SK-N-SH (cell line): ENCODE results near the gene ZCCHC10. TPM values are rescaled to one million over a fixed set of nuclear protein-coding genes. Genes with fewer than 3 reads are reported as not detected.

ENCODE experiments used
- CTCF ChIA-PET: fragments of 300-600, 350-600 bp; formaldehyde crosslinking; extraction: SDS; loops from one replicate; lab custom pipeline; 2021; lab: Yijun Ruan, JAX
- POLR2A ChIA-PET: fragments of 350-600 bp; sonication (Branson Sonifier 250); formaldehyde crosslinking; extraction: SDS; loops from one replicate; lab custom pipeline; 2020; ENCODE audit warnings: antibody characterized with exemption, inconsistent platforms; lab: Yijun Ruan, JAX
- DNase-seq: peaks from one replicate; pipeline ENCODE4 v3.0.0; 2012
- H2AFZ ChIP-seq: fragments of 200-600 bp; sonication (generic); 2 replicates; pipeline ENCODE4 v1.8.1; 2016; ENCODE audit warnings: antibody characterized with exemption, mild to moderate bottlenecking, low read depth
- H3F3A ChIP-seq: fragments of 200-600 bp; sonication (generic); replicated peaks from 2 replicates; pipeline ENCODE3; 2016; ENCODE audit warnings: antibody characterized with exemption, mild to moderate bottlenecking; ENCODE audit not compliant: insufficient read depth
- H3K27ac ChIP-seq, 2 experiments: fragments of 200-500 bp in 1 of 2; fragments of 200-600 bp in 1 of 2; sonication (Bioruptor generic) in 1 of 2; sonication (generic), shearing (Covaris generic) in 1 of 2; 2 replicates each; pipeline versions ENCODE4 v1.5.1 to v1.6.1; 2014 to 2016; ENCODE audit warnings: low read depth in 2 of 2, inconsistent platforms in 1 of 2, low read length in 1 of 2, mild to moderate bottlenecking in 1 of 2, mixed read lengths in 1 of 2
- H3K27me3 ChIP-seq: fragments of 200-600 bp; sonication (generic), shearing (Covaris generic); 2 replicates; pipeline ENCODE4 v1.6.1; 2016; ENCODE audit warnings: mixed run types; ENCODE audit not compliant: insufficient read depth
- H3K36me3 ChIP-seq, 2 experiments: fragments of 200-500 bp in 1 of 2; fragments of 200-600 bp in 1 of 2; sonication (Bioruptor generic) in 1 of 2; sonication (generic) in 1 of 2; replicated peaks in 1 of 2; 2 replicates each; pipeline versions ENCODE3 to v1.5.1; 2014 to 2016; ENCODE audit warnings: low read length in 1 of 2, mild to moderate bottlenecking in 1 of 2; ENCODE audit not compliant: insufficient read depth in 2 of 2, control insufficient read depth in 1 of 2
- H3K4me1 ChIP-seq, 2 experiments: fragments of 200-500 bp in 1 of 2; fragments of 200-600 bp in 1 of 2; sonication (Bioruptor generic) in 1 of 2; sonication (generic), shearing (Covaris generic) in 1 of 2; 2 replicates each; pipeline versions ENCODE4 v1.5.1 to v1.6.1; 2014 to 2016; ENCODE audit warnings: low read depth in 1 of 2, low read length in 1 of 2, mixed run types in 1 of 2; ENCODE audit not compliant: insufficient read depth in 2 of 2, control insufficient read depth in 1 of 2
- H3K4me2 ChIP-seq: fragments of 200-600 bp; sonication (generic), shearing (Covaris generic); 2 replicates; pipeline ENCODE4 v1.6.1; 2017; ENCODE audit warnings: mixed run types
- H3K4me3 ChIP-seq, 2 experiments: fragments of 200-500 bp in 1 of 2; fragments of 200-600 bp in 1 of 2; sonication (Bioruptor generic) in 1 of 2; sonication (generic), shearing (Covaris generic) in 1 of 2; 2 replicates each; pipeline versions ENCODE4 v1.5.1 to v1.8.1; 2014 to 2016; ENCODE audit warnings: low read depth in 2 of 2, inconsistent platforms in 1 of 2, low read length in 1 of 2, mild to moderate bottlenecking in 1 of 2, mixed read lengths in 1 of 2, moderate library complexity in 1 of 2
- H3K79me2 ChIP-seq: fragments of 200-600 bp; sonication (generic); 2 replicates; pipeline ENCODE4 v1.8.1; 2017; ENCODE audit warnings: mild to moderate bottlenecking; ENCODE audit not compliant: insufficient read depth
- H3K9ac ChIP-seq: fragments of 200-600 bp; sonication (generic); 2 replicates; pipeline ENCODE4 v1.6.1; 2017; ENCODE audit warnings: mixed run types
- H3K9me2 ChIP-seq: fragments of 200-600 bp; sonication (generic); 2 replicates; pipeline ENCODE4 v1.6.1; 2017; ENCODE audit warnings: mixed run types
- H3K9me3 ChIP-seq: fragments of 200-600 bp; sonication (generic); 2 replicates; pipeline ENCODE4 v1.6.1; 2017; ENCODE audit warnings: mixed run types, mild to moderate bottlenecking, moderate library complexity
- H4K20me1 ChIP-seq: fragments of 200-600 bp; sonication (generic); 2 replicates; pipeline ENCODE4 v1.6.1; 2017; ENCODE audit warnings: mild to moderate bottlenecking, mixed run types; ENCODE audit not compliant: insufficient read depth
- CHD2 ChIP-seq: fragments of 150-350 bp; IDR thresholded peaks from 2 replicates; pipeline ENCODE4 v1.6.1; 2018; ENCODE audit warnings: low read length; ENCODE audit not compliant: partially characterized antibody
- CTCF ChIP-seq: fragments of 200-600 bp; sonication (generic); IDR thresholded peaks from 2 replicates; pipeline ENCODE4 v1.6.1; 2017; ENCODE audit warnings: antibody characterized with exemption, mild to moderate bottlenecking, moderate library complexity
- ELF1 ChIP-seq: IDR thresholded peaks from 2 replicates; pipeline ENCODE4 v1.4.0; 2012
- EP300 ChIP-seq, 2 experiments: IDR thresholded peaks; 2 replicates each; pipeline versions ENCODE4 v1.4.0 to v1.6.1; 2012; ENCODE audit warnings: borderline replicate concordance in 1 of 2, low read depth in 1 of 2, low read length in 1 of 2
- EZH2phosphoT487 ChIP-seq: fragments of 200-600 bp; sonication (generic); IDR thresholded peaks from 2 replicates; pipeline ENCODE4 v1.6.1; 2017; ENCODE audit warnings: low read depth, mixed run types, mild to moderate bottlenecking, antibody characterized with exemption, moderate library complexity, borderline replicate concordance
- FOSL2 ChIP-seq: IDR thresholded peaks from 2 replicates; pipeline ENCODE4 v1.4.0; 2012; ENCODE audit warnings: low read depth, mild to moderate bottlenecking, moderate library complexity, borderline replicate concordance
- FOXJ3 ChIP-seq: sonication (generic); formaldehyde crosslinking; IDR thresholded peaks from 2 replicates; pipeline ENCODE4 v1.5.1; 2020; ENCODE audit warnings: mild to moderate bottlenecking, missing genetic modification reagents
- FOXM1 ChIP-seq: IDR thresholded peaks from 2 replicates; pipeline ENCODE4 v1.4.0; 2012; ENCODE audit warnings: low read depth, mild to moderate bottlenecking
- GABPA ChIP-seq: IDR thresholded peaks from 2 replicates; pipeline ENCODE4 v1.4.0; 2012; ENCODE audit warnings: low read depth, mild to moderate bottlenecking
- GATA2 ChIP-seq: sonication (generic); formaldehyde crosslinking; IDR thresholded peaks from 2 replicates; pipeline ENCODE4 v1.5.0; 2020; ENCODE audit warnings: mild to moderate bottlenecking, missing genetic modification reagents
- IRF3 ChIP-seq: fragments of 150-350 bp; IDR thresholded peaks from 2 replicates; pipeline ENCODE4 v1.6.1; 2016; ENCODE audit warnings: mild to moderate bottlenecking, low read depth, low read length
- JUND ChIP-seq: IDR thresholded peaks from 2 replicates; pipeline ENCODE4 v1.4.0; 2012
- MAX ChIP-seq: IDR thresholded peaks from 2 replicates; pipeline ENCODE4 v1.4.0; 2012; ENCODE audit warnings: low read depth
- MEF2A ChIP-seq: IDR thresholded peaks from 2 replicates; pipeline ENCODE4 v1.4.0; 2012; ENCODE audit warnings: low read depth, borderline replicate concordance
- NFIC ChIP-seq: IDR thresholded peaks from 2 replicates; pipeline ENCODE4 v1.4.0; 2012; ENCODE audit warnings: borderline replicate concordance
- NRF1 ChIP-seq: IDR thresholded peaks from 2 replicates; pipeline ENCODE4 v1.6.1; 2012; ENCODE audit warnings: low read depth, mild to moderate bottlenecking, low read length
- PBX3 ChIP-seq: IDR thresholded peaks from 2 replicates; pipeline ENCODE4; 2012
- RAD21 ChIP-seq: IDR thresholded peaks from 2 replicates; pipeline ENCODE4 v1.6.1; 2012; ENCODE audit warnings: mild to moderate bottlenecking, low read length
- RFX5 ChIP-seq: IDR thresholded peaks from 2 replicates; pipeline ENCODE4 v1.6.1; 2012; ENCODE audit warnings: mild to moderate bottlenecking, improper control_type of control experiment, low read length
- SIN3A ChIP-seq: IDR thresholded peaks from 2 replicates; pipeline ENCODE4 v1.6.1; 2012; ENCODE audit warnings: low read depth, mild to moderate bottlenecking, low read length, moderate library complexity, borderline replicate concordance
- TAF1 ChIP-seq: IDR thresholded peaks from 2 replicates; pipeline ENCODE4 v1.6.1; 2012; ENCODE audit warnings: low read depth, mild to moderate bottlenecking, low read length, moderate library complexity, borderline replicate concordance
- TEAD4 ChIP-seq: IDR thresholded peaks from 2 replicates; pipeline ENCODE4 v1.4.0; 2012; ENCODE audit warnings: mild to moderate bottlenecking, borderline replicate concordance; ENCODE audit not compliant: insufficient read depth
- USF1 ChIP-seq: IDR thresholded peaks from 2 replicates; pipeline ENCODE4 v1.4.0; 2012; ENCODE audit warnings: low read depth, borderline replicate concordance
- USF2 ChIP-seq: fragments of 150-350 bp; IDR thresholded peaks from 2 replicates; pipeline ENCODE4 v1.6.1; 2017; ENCODE audit warnings: antibody characterized with exemption, low read length, low read depth, borderline replicate concordance
- YY1 ChIP-seq: IDR thresholded peaks from 2 replicates; pipeline ENCODE4 v1.4.0; 2012; ENCODE audit warnings: low read depth, mild to moderate bottlenecking
- WGBS: methylation state at CpG from one replicate; pipeline ENCODE4 v1.1.6; 2017; ENCODE audit warnings: low lambda C conversion rate; 5-methylcytosine and 5-hydroxymethylcytosine counted together
- polyA plus RNA-seq, 3 experiments: library from polyadenylated mRNA; depleted of rRNA; stranded (reverse); fragments of >200 nt; gene quantifications; 2 replicates each; pipeline ENCODE4 v1.2.3, GENCODE V29; 2012

The ZCCHC10 gene
- polyA plus RNA-seq, 1 of the 3 experiments (the other 2 are of a cell fraction) = 28.4 TPM

GRCh38 chr5:133065471-133065870 is 39.1 kb upstream of the ZCCHC10 start:
- H3K9me3 ChIP-seq = no peaks in the 10 kb centered on the region
- DNase-seq = no peak
- H3K27me3 ChIP-seq = no peaks in the 10 kb centered on the region
- POLR2A ChIA-PET = no interaction called here
- no peak overlapping the region for H3K9ac ChIP-seq
- H3K4me1 ChIP-seq = no peaks in the 10 kb centered on the region
- no peak overlapping the region for H3K27ac ChIP-seq
- CTCF ChIA-PET = no interaction called here
- peaks cover 48% of the 10 kb centered on the region for H4K20me1 ChIP-seq
- no peak overlapping the region for H2AFZ ChIP-seq
- H3K9me2 ChIP-seq = no peaks in the 10 kb centered on the region
- 100% methylated on average over 1 of the region's 1 CpG for WGBS
- peaks cover 97% of the 10 kb centered on the region for H3K79me2 ChIP-seq
- no peak for TF ChIP-seq ELF1
- TF ChIP-seq SIN3A = no peak
- no peak for TF ChIP-seq NRF1
- no peak for TF ChIP-seq CHD2
- no peak for TF ChIP-seq MEF2A
- TF ChIP-seq EZH2phosphoT487 = no peak
- no peak for TF ChIP-seq CTCF
- no peak for TF ChIP-seq GATA2 (CRISPR knock-in tag)
- TF ChIP-seq USF2 = no peak
- no peak for TF ChIP-seq GABPA
- TF ChIP-seq USF1 = no peak
- no peak for TF ChIP-seq NFIC
- no peak for TF ChIP-seq RFX5
- no peak overlapping the region for H3K4me2 ChIP-seq
- H3K36me3 ChIP-seq = peaks cover 37 to 51% of the 10 kb centered on the region in 2 experiments
- no peaks in the 10 kb centered on the region for H3F3A ChIP-seq
- H3K4me3 ChIP-seq = no peak overlapping the region

- Histone ChIP-seq H3K4me1 (no peaks in the 10 kb centered on the region), H3K27me3 (no peaks in the 10 kb centered on the region), H4K20me1 (peaks cover 62% of the 10 kb centered on the region), H3K4me3 (no peak overlapping the region), H2AFZ (no peak overlapping the region), H3K36me3 (peaks cover 32 to 39% of the 10 kb centered on the region in 2 experiments), H3K9me3 (no peaks in the 10 kb centered on the region), H3K9ac (no peak overlapping the region), H3F3A (no peaks in the 10 kb centered on the region), H3K79me2 (peaks cover 99% of the 10 kb centered on the region), H3K9me2 (no peaks in the 10 kb centered on the region), H3K27ac (no peak overlapping the region), H3K4me2 (no peak overlapping the region)
- CTCF ChIA-PET = no interaction called here
- 84% methylated on average over 10 of the region's 10 CpGs for WGBS
- DNase-seq = no peak
- POLR2A ChIA-PET = no interaction called here
- no peak for TF ChIP-seq EZH2phosphoT487
- no peak for TF ChIP-seq IRF3
- no peak for TF ChIP-seq YY1
- no peak for TF ChIP-seq FOSL2
- TF ChIP-seq FOXM1 = no peak
- TF ChIP-seq JUND = no peak
- TF ChIP-seq NFIC = no peak
- no peak for TF ChIP-seq NRF1
- no peak for TF ChIP-seq GABPA
- TF ChIP-seq FOXJ3 (CRISPR knock-in tag) = no peak
- TF ChIP-seq EP300 (IDR thresholded peaks at IDR 0.05; ENCODE audit: borderline replicate concordance in 1 of 2, low read depth in 1 of 2, low read length in 1 of 2) = no peak
- no peak for TF ChIP-seq ELF1
- no peak for TF ChIP-seq PBX3
- TF ChIP-seq MAX = no peak
- TF ChIP-seq TAF1 = no peak
- no peak for TF ChIP-seq RAD21
- TF ChIP-seq TEAD4 = no peak
Measured at GRCh38 chr5:133063965-133064364, 37.6 kb upstream of the ZCCHC10 start.
